Activated gamma-delta T cell treated with anti-CD3 and anti-CD28 coated beads, Interleukin-2, amount 50 U/mL, for 16 hours (primary cell): Measurements from ENCODE around the gene MAN1C1.
"Not testable (repeated sequence)": the region's sequence is repeated elsewhere in the genome, so short reads cannot be mapped to it uniquely, and the experiment has no call there.

Source experiments
- DNase-seq: peaks from one replicate; pipeline ENCODE4 v3.0.0-alpha.2; 2020; ENCODE audit warnings: low read depth

Gene MAN1C1

DNA sequence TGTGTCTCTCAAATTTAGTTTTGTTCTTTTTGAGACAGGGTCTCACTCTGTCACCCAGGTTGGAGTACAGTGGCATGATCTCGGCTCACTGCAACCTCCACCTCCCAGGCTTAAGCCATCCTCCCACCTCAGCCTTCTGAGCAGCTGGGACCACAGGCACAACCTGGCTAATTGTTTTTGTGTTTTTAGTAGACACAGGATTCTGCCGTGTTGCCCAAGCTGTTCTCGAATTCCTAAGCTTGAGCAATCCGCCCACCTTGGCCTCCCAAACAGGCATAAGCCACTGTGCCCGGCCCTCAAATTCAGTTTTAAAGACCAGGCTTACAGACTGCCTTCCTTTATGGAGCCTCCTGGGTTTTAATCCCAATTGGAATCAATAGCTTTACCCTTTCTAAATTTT is 99.7 kb downstream of the MAN1C1 start:
- DNase-seq: no peak

DNA sequence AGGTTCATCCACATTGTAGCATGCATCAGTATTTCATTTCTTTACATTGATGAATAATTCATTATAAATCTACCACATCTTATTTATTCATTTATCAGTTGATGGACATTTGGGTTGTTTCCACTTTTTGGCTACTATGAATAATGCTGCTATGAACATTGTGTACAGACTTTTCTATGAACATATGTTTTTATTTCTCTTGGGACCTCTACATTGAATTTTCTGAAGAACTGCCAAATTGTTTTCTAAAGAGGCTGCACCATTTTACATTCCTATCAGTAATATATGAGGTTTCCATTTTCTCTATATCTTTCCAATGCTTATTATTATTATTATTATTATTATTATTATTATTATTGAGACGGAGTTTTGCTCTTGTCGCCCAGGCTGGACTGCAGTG is 102.1 kb downstream of the MAN1C1 start:
- no peak for DNase-seq

DNA sequence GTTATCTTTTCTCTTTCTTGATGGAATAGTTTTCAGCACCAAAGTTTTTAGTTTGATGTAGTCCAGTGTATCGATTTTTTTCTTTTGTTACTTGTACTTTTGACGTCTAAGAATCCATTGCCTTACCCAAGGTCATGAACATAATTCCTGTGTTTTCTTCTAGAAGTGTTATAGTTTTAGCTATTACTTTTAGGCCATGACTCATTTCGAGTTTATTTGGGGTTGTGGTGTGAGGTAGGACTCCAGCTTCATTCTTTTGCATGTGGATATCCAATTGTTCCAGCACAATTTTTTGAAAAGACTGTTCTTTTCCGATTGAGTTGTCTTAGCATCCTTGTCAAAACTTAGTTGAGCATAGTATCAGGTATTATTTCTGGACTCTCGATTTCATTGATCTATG is 104.0 kb downstream of the MAN1C1 start:
- no peak for DNase-seq

DNA sequence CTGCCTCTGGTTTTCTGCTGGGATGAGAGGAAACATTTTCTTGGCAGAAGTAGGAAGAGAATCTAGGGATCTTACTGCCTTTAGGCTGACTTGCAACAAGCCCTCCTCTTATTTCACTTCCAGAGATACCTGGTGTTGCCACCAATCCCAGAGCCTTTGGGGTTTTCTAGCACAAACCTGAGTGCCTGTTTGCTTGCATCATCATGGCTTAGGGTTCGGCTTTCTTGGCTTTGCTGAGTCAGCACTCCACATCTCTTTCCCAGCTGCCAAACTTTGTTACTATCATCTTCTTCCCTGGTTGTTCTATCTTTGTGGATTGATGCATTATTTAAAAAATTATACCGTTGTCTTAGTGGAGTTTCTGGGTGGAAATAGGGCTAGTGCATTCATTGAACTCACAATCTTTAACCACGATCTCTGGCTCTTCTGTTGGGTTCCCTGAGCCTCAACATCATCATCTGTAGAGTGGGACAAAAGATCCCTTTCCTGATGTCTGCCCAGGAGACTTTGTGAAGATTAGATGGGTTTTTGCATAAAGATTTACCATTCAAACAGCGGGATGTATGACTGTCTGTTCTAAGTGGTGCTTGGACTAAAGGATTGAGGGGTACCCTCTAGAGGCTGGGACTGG is 106.8 kb downstream of the MAN1C1 start:
- DNase-seq: no peak

DNA sequence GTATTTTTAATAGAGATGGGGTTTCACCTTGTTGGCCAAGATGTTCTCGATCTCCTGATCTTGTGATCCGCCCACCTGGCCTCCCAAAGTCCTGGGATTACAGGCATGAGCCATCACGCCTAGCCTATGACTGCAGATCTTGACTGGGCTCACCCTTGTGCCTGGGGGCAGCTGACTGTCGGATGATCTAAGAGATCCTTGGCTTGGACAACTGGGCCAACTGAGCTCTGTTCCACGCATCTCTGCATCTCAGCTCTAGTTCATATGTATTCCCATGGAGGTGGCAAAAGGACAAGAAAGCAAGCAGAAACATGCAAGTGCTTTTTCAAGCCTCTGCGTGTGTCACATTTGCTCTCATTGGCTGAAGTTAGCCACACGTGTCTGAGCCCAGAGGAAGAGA is 107.6 kb downstream of the MAN1C1 start:
- DNase-seq: no peak

DNA sequence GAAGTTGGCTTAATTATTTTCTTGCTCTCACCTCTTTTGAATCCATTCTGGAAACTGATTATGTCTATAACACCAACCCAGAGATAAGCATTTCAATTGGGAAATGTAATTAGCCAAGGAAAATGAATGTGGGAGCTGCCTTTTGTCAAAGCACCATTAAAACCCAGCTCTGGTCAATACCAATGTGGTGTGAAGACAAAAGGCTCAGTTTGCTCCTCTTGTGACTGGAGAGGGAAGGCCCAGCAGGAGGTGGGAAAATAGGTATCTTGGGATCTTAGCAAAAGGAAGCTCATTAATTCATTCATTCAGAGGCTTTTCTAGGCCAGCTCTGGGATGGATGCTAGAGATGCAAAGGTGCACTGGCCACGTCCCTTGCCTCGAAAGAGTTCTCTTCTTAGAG is 108.4 kb downstream of the MAN1C1 start:
- DNase-seq: no peak

DNA sequence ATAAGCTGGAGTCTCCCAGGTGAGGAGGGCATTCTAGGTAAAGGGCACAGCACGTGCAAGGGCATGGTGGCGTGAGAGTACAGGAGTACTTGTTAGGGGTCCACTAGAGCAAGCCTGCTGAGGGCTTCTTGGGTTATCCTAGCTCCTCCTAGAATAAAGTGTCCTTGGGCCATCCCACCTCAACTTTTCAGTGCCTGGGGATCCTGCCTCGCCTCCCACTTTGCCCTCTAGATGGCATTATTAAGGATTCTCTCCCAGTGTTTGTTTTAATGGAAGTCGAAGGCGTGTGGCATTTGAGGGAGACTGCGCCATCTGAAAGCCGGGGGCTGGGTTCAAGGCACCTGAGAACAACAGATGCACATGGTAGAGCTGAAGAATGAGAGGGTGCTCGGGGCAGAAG is 108.9 kb downstream of the MAN1C1 start:
- DNase-seq: no peak

DNA sequence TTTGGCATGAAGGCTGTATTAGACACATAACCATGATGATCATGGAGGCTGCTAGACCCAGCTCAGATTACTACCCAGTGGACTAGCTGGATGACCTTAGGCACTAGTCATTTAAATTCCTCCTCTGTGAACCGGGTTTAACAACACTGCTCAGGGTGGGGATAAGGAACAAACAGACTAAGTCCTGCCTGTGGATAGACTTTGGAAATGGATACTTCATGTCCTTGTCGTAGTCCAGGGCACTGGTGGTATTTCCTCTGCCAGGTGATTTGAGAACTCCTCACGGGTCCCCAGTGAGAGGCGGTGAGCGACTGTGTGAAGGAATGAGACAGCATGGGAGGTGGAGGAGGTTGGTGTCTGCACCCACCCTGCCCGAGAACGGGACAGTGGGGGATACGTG is 110.5 kb downstream of the MAN1C1 start:
- no peak for DNase-seq

DNA sequence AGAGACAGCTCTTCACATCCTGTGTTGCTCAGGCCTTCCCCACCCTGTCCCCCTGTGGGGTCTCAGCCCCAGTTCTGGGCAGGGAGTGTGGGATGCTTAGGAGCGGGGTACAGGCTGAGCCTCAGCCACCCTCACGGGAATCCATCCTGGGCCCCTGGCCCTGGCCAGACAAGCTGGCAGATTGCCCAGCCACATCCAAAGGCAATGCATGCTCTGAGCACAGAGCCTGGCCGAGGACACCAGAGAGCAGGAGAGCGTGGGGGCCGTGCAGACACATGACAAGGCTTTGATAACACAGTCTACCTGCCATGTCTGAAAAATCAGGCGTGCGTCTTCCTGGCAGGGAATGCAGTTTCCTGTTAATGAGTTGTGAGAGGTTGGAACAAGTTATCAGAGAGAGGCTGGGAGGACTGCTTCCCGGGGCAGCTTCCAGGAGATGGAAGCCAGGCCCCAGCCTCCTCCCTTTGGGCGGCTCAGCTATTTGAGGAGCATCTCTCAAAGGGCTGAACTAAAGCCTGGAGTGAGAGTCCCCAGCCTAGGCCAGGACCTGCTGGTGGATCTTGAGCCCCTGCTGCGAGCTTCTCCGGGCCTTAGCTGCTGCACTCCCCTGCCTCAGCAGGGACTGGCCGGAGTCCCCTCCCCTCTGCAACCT is 111.2 kb downstream of the MAN1C1 start:
- DNase-seq: no peak

DNA sequence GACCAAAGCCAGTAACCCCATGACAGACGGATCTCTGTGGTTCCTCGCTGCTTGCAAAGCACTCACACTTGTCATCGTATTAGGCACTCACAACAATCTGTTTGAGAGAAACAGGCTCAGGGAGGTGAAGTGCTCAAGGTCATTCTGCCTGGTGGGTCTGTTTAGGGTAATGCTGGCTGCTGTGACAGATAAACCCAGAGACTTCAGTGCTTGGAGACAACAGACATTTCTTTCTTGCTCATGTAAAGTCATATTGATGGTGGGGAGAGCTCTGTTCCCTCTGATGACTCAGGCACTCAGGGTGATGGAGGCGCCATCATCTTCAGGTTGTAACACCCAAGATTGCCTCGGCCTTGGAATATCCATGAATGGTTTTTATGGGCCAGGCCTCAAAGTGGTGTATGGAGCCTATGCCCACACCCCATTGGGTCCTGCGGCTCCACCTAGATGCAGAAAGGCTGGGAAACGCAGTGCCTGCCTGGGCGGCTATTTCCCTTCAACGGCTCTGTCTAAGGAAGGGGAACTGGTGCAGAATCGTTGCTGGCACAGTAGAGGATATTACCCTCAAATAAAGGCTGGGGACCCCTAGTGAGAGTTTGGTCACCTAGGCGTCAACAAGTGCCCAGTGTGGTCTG is 111.8 kb downstream of the MAN1C1 start:
- no peak for DNase-seq

DNA sequence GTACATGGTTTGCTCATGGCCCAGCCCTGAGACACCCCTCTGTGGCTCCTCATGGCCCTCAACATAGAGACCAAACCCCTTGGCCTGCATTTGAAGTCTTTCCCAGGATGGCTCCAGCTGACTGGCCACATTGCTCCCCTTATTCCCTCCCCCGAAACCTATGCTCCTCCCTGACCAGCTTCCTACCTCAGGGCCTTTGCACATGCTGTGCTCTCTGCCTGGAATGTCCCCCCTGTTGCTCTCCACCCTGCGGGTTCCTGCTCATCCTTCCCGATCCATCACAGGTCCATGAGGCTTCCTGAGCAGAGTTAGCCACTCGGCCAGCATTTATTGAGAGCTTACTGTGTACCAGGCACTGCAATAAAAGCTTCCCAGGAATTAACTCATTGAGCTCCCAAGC is 112.5 kb downstream of the MAN1C1 start:
- no peak for DNase-seq

DNA sequence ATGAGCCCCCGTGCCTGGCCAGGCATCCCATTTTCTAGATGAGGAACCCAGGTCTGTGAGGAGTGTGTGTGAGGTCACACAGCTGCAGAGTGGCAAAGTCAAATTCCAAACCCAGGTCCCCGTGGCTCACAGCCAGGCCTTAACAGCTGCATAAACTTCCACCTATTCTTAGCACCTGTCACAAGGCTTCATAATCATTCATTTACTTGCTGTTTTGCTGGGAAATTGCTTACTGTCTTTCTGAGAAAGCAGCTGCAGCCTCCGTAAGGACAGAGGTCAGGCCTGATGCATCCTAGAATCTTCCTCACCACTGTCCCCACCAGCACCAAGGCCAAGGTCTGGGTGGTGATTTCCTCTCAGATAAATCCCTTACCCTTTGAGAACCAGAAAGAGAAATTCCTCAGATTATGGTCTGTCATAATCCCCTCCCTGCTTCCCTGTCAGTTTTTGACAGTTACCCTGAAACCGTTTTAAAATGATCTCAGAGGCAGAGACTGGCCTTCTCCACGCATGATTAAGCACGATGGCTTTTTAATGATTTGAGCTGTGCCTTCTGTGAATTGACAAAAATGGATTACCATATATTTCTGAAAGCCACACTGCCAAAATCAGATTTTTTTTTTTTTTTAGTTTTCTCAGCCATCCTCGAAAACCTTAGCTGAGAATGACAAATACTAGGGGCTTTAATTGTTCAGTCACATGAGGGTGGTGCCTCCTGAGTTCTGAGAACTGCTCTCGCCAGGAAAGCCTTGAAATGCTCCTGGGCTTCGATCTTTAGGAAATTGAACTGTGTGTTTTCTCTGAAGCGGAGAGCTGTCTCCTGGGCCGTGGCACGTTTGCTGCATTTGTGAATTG is 113.4 kb downstream of the MAN1C1 start:
- no peak for DNase-seq

DNA sequence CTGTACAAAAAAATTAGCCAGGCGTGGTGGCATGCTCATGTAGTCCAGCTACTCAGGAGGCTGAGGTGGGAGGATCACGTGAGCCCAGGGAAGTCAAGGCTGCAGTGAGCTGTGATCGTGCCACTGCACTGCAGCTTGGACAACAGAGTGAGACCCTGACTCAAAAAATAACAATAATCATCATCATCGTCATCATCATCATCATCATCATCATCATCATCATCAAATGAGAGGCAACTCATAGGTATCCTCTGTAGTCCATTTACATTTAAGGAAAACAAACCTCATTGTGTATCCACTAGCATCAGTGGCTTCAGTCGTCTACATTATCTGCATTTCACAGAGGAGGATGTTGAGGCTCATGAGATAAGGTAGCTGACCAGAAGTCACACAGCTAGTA is 114.6 kb downstream of the MAN1C1 start:
- DNase-seq: no peak

DNA sequence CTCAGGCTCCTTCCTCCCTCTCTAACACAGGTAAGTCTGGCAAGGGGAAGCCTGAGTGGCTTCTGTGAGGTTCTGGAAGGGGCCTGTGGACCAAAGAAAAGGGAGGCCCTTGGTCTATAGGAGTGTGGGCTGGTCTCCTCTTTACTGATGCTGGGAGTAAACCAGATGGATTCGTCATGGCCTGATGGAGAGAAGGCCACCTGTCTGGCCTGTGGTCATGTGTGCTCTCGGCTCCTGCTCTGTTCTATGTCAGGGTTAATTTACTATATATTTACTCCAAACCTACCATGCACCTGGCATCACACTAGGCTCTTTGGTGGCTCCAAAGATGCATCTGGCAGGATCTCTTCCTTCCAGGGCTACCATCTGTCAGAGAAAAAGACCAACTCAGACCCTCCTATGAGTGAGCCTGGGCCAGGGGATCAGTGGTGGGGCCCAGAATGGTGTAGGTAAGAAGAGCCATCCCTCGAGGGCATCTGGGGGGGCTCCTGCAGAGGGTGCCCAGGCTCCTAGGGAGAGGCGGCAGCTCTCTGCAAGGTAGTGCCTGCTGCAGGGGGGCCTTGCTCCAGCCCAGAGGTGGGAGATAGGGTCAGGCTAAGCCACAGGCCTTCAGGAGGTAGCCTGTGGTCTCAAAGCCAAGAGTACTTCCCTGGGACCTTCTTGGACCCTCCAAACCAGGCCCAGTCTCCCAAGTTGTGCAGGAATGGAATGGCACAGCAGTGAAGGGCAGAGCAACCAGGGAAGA is 115.2 kb downstream of the MAN1C1 start:
- DNase-seq: no peak

DNA sequence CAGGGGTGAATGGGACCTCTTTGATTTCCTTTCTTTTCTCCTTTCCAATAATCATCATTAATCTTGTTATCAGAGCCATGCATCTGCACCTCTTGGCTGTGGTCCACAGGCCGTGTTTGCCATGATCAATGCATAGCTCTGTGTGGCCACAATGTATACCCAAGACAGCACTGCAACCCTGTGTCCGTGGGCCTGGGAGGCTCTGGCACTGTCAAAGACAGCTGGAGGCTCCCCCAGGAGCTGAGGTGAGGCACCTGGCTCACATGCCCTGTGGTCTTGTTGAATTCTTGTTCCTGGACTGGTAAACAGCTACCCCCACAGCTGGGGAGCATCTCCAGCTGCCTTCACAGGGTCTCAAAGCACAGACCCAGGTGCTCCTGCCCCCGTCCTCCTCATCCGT is 116.2 kb downstream of the MAN1C1 start:
- no peak for DNase-seq

DNA sequence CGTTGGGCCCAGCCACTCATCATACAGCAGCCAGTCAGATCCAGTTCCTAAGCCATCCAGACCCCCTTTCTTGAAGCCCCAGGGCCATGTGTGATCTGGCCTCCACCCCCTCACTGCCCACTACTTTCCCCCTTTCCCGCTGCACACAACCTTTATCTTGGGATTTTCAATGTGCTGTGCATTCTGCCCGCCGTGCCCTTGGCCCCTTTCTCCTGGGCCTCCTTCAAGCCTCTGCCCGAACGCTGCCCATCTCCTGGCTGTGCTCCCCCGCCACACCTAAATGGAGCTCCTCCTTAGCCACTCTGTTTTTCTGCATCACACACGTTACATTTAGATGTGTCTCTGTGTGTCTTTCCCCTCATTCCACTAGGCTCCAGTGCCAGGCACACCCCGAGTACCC is 116.7 kb downstream of the MAN1C1 start:
- DNase-seq: no peak

DNA sequence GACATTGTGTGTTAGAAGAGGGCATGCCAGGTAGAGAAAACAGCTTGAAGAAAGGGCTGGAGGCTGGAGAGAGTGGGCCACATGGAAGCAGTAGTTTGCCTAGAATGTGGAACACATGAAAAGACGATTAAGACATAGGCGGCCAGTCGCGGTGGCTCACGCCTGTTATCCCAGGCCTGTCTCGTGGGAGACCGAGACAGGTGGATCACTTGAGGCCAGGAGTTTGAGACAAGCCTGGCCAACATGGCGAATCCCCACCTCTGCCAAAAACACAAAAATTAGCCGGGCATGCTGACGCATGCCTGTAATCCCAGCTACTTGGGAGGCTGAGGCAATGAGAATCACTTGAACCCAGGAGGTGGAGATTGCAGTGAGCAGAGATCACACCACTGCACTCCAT is 118.4 kb downstream of the MAN1C1 start:
- DNase-seq: not testable (repeated sequence)

DNA sequence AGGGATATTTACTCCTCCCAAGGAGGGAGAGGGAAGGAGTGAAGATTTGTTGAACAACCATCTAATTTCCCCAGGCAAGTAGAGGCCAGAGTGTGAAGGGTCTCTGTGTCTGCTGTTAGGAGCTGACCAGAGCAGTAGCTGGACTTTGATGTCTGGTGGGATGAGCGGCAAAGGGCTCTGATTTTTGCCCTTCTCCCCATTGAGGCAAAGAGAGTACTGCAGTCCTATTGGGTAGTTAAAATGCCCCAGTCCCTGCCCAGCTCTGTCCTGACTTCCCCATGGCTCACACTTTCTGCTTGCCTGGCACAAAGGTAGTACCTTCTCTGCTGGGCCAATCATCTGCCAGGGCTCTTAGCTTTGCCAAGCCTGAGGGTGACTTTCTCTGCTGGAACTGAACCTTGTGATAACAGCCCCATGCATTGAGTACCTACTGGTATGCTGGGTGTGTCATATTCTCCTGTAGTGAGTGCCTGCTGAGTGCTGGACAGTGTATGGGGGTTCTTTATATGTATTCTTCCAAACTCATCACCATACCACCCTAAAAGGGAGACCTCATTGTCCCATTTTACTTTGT is 119.5 kb downstream of the MAN1C1 start:
- DNase-seq: no peak

DNA sequence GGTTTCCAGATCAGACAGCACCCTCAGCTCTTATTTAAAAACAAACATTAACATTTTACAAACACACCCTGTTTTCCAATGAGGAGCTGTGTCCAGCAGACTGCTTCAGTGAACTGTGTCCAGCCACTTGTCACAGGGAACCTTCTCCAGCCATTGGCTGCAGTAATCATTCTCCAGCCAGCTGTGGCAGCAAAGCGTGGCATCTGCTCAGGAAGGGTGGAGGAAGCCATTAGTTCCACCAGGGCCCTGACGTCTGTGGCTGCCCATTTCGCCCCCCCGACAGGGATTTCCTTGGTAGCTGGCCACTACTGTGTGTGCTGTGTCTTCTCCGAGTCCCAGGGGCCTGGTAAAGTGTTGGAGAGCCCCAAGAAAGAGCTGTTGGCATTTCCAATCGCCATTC is 120.5 kb downstream of the MAN1C1 start:
- no peak for DNase-seq

DNA sequence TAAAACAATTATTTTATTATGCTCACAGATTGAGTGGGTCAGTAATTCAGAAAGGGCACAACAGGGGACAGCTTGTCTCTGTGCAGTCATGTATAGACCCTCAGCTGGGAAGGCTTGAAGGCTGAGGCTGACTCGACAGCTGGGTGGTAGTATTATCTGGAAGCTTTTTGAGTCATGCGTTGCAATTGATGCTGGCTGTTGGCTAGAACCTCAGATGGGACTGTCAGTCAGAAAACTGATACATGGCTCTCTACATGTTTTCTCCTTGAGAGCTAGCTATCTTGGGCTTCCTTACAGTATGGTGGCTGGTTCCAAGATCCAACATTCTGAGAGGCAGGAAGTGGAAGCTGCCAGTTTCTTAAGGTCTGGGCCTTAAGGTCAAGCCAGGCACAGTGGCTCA is 121.9 kb downstream of the MAN1C1 start:
- DNase-seq: no peak

DNA sequence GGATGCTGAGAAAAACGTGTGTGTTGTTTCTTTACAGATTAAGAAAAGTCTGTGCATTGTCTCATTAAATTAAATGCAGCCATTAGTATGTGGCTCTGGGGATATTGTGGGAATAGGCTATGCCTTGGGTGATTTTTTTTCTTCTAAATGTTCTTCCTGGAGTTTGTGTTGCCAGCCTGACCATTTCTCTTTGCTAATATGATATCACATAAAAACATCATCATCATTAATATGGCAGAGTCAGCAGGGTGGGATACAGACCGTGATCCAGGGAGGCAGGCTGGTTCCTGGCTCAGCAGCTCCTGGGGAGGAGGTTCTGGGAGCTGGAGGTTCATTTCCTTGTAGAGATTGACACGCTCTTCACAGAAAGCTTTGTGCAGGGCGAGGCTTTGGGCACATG is 122.8 kb downstream of the MAN1C1 start:
- no peak for DNase-seq

DNA sequence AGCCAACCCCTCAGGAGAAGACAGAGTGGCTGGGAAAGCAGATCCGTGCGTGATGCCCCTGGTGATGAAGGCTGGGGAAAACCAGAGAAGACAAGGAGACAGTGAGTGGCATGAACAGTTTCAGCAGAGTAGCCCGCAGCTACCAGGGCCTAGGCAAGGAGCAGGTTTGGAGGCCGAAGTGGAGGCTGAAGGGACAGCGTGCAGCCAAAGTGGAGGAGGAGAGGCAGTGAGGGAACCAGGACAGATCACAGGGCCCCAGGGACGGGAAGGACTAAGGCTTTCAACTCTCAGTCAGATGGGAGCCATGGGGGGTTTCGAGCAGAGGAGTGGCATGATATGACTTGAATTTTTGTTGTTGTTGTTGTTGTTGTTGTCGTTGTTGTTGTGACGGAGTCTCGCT is 123.5 kb downstream of the MAN1C1 start:
- no peak for DNase-seq
